Adrenal gland (tissue), 5 donors: Measurements from ENCODE around the gene NAA20.

Experiments used
- CTCF ChIP-seq, 6 experiments: fragments of 450-650 bp in 4 of 6; fragments of 200-600 bp in 2 of 6; sonication (generic) in 1 of 6; IDR thresholded peaks; 1 replicate in 5 of 6; 2 replicates in 1 of 6; pipeline versions ENCODE4 v1.5.1 to v1.8.0; 2016 to 2021; ENCODE audit warnings: antibody characterized with exemption in 6 of 6, mild to moderate bottlenecking in 2 of 6, moderate library complexity in 1 of 6
- POLR2A ChIP-seq, 2 donors: fragments of 450-650 bp; IDR thresholded peaks; one replicate each; pipeline ENCODE4 v1.6.1; 2017; ENCODE audit warnings: antibody characterized with exemption in 2 of 2, mild to moderate bottlenecking in 2 of 2, moderate library complexity in 1 of 2
- donor health status: DM: no; HTN: no; CAD: no.

- TF ChIP-seq CTCF (IDR thresholded peaks at IDR 0.05) (no peak), POLR2A (IDR thresholded peaks at IDR 0.05) (no peak)
These were observed 5.3 kb downstream of the NAA20 start for GRCh38 chr20:20022498-20022897.
